IMR-90 (cell line): ENCODE data around the gene ZNF407. TPM values are rescaled to one million over a fixed set of nuclear protein-coding genes. Genes with fewer than 3 reads are reported as not detected.

Experiments
- ATAC-seq: fragments of 200-7000 bp; cut with Tn5 transposase; 2 replicates; pipeline ENCODE4 v1.9.1; 2020; ENCODE audit warnings: low read depth, mild to moderate bottlenecking, moderate library complexity
- BruUV-seq: library from RNA; stranded (reverse); fragments of 400-500 nt; replicated peaks from 2 replicates; lab custom pipeline; 2021; lab: Mats Ljungman, UMichigan
- CTCF ChIA-PET: fragments of 300-600 bp; formaldehyde crosslinking; extraction: SDS; loops from one replicate; lab custom pipeline; 2021; ENCODE audit warnings: antibody characterized with exemption; lab: Yijun Ruan, JAX
- POLR2A ChIA-PET: fragments of 300-600 bp; sonication (Branson Sonifier 250); formaldehyde crosslinking; loops from one replicate; lab custom pipeline; 2022; ENCODE audit warnings: antibody characterized with exemption; ENCODE audit not compliant: unreplicated experiment; lab: Charles Lee
- DNase-seq: peaks from one replicate; pipeline ENCODE4 v3.0.0; 2013
- H2AFZ ChIP-seq: replicated peaks from 2 replicates; pipeline ENCODE3; 2013; ENCODE audit warnings: low read length, mild to moderate bottlenecking; ENCODE audit not compliant: poor library complexity
- H2AK5ac ChIP-seq: 2 replicates; pipeline ENCODE4 v1.6.1; 2013; ENCODE audit warnings: low read depth, low read length, inconsistent platforms
- H2AK9ac ChIP-seq: replicated peaks from 2 replicates; pipeline ENCODE3; 2013; ENCODE audit warnings: mild to moderate bottlenecking, low read depth, low read length, moderate library complexity; ENCODE audit not compliant: poor library complexity
- H2BK120ac ChIP-seq: 2 replicates; pipeline ENCODE4 v1.6.1; 2013; ENCODE audit warnings: low read depth, low read length, inconsistent platforms
- H2BK15ac ChIP-seq: 3 replicates; pipeline ENCODE4 v1.6.1; 2013; ENCODE audit warnings: low read depth, low read length, inconsistent platforms
- H2BK20ac ChIP-seq: 2 replicates; pipeline ENCODE4 v1.6.1; 2013; ENCODE audit warnings: low read depth, mild to moderate bottlenecking, inconsistent platforms, low read length, moderate library complexity
- H2BK5ac ChIP-seq: 2 replicates; pipeline ENCODE4 v1.6.1; 2013; ENCODE audit warnings: mild to moderate bottlenecking, low read depth, low read length, inconsistent platforms; ENCODE audit not compliant: poor library complexity, severe bottlenecking
- H3K14ac ChIP-seq: replicated peaks from 2 replicates; pipeline ENCODE4 v1.6.1; 2013; ENCODE audit warnings: low read depth, low read length, inconsistent platforms
- H3K18ac ChIP-seq: 2 replicates; pipeline ENCODE4 v1.6.1; 2013; ENCODE audit warnings: low read depth, low read length, control low read depth
- H3K23ac ChIP-seq: 2 replicates; pipeline ENCODE4 v1.6.1; 2013; ENCODE audit warnings: low read depth, low read length, inconsistent platforms
- H3K27ac ChIP-seq: 2 replicates; pipeline ENCODE4 v1.5.1; 2013; ENCODE audit warnings: mild to moderate bottlenecking, control low read depth, low read length; ENCODE audit not compliant: insufficient read depth
- H3K27me3 ChIP-seq: 2 replicates; pipeline ENCODE4 v1.6.1; 2013; ENCODE audit warnings: low read length; ENCODE audit not compliant: control insufficient read depth, insufficient read depth
- H3K36me3 ChIP-seq: 2 replicates; pipeline ENCODE4 v1.6.1; 2013; ENCODE audit warnings: low read length, mixed read lengths; ENCODE audit not compliant: control insufficient read depth, insufficient read depth
- H3K4ac ChIP-seq: 2 replicates; pipeline ENCODE4 v1.6.1; 2013; ENCODE audit warnings: low read depth, low read length, inconsistent platforms
- H3K4me1 ChIP-seq: 2 replicates; pipeline ENCODE4 v1.6.1; 2013; ENCODE audit warnings: low read length, mixed read lengths; ENCODE audit not compliant: control insufficient read depth, insufficient read depth
- H3K4me2 ChIP-seq: 2 replicates; pipeline ENCODE4 v1.6.1; 2013; ENCODE audit warnings: low read depth, mild to moderate bottlenecking, control low read depth, low read length, moderate library complexity
- H3K4me3 ChIP-seq: 2 replicates; pipeline ENCODE4 v1.5.1; 2013; ENCODE audit warnings: low read depth, mild to moderate bottlenecking, control low read depth, low read length, moderate library complexity; ENCODE audit not compliant: insufficient read depth
- H3K56ac ChIP-seq: 2 replicates; pipeline ENCODE4 v1.6.1; 2013; ENCODE audit warnings: low read length, inconsistent platforms; ENCODE audit not compliant: insufficient read depth; ENCODE audit errors: extremely low read depth
- H3K79me1 ChIP-seq, 2 experiments: 2 replicates each; pipeline ENCODE4 v1.6.1; 2013; ENCODE audit warnings: low read length in 2 of 2, inconsistent platforms in 1 of 2, low read depth in 1 of 2
- H3K9ac ChIP-seq: 2 replicates; pipeline ENCODE4 v1.6.1; 2013; ENCODE audit warnings: low read depth, low read length, control low read depth
- H3K9me1 ChIP-seq: 2 replicates; pipeline ENCODE4 v1.6.1; 2013; ENCODE audit warnings: low read length, inconsistent platforms; ENCODE audit not compliant: insufficient read depth
- H3K9me3 ChIP-seq: 2 replicates; pipeline ENCODE4 v1.6.1; 2013; ENCODE audit warnings: low read length; ENCODE audit not compliant: control insufficient read depth, insufficient read depth
- H4K20me1 ChIP-seq: 2 replicates; pipeline ENCODE4 v1.6.1; 2013; ENCODE audit warnings: low read length, inconsistent platforms; ENCODE audit not compliant: insufficient read depth
- H4K5ac ChIP-seq: 2 replicates; pipeline ENCODE4 v1.6.1; 2013; ENCODE audit warnings: mild to moderate bottlenecking, low read depth, low read length, control low read depth
- H4K8ac ChIP-seq, 2 experiments: 2 replicates each; pipeline ENCODE4 v1.6.1; 2013; ENCODE audit warnings: low read depth in 2 of 2, low read length in 2 of 2, control low read depth in 1 of 2, inconsistent platforms in 1 of 2
- H4K91ac ChIP-seq: 2 replicates; pipeline ENCODE4 v1.6.1; 2013; ENCODE audit warnings: low read depth, low read length, inconsistent platforms; ENCODE audit not compliant: insufficient read depth
- POLR2A ChIP-seq: IDR thresholded peaks from 2 replicates; pipeline ENCODE4 v1.6.1; 2012; ENCODE audit warnings: mild to moderate bottlenecking, low read depth, low read length
- RAD21 ChIP-seq: IDR thresholded peaks from 2 replicates; pipeline ENCODE4 v1.6.1; 2012; ENCODE audit warnings: low read length, improper control_type of control experiment
- RCOR1 ChIP-seq: IDR thresholded peaks from 2 replicates; pipeline ENCODE4 v1.6.1; 2012; ENCODE audit warnings: mild to moderate bottlenecking, low read length, improper control_type of control experiment; ENCODE audit not compliant: insufficient replicate concordance
- WGBS, 2 experiments: methylation state at CpG; one replicate each; pipeline versions ENCODE4 v1.1.5 to v1.1.7; 2013; ENCODE audit warnings: missing lambda C conversion rate in 2 of 2; ENCODE audit not compliant: insufficient read length in 1 of 2; ENCODE audit errors: extremely low coverage in 2 of 2; 5-methylcytosine and 5-hydroxymethylcytosine counted together
- dilution Hi-C: fragments of 300-500 bp; cut with HindIII; formaldehyde crosslinking; loops from one replicate; pipeline ENCODE4 v1.14.3; 2018; ENCODE audit warnings: low sequenced_read_pairs; ENCODE audit not compliant: unreplicated experiment
- in situ Hi-C: fragments of 300-500 bp; cut with MboI; formaldehyde crosslinking; loops from 3 replicates; pipeline ENCODE4 v1.14.3; 2019; ENCODE audit warnings: low sequenced_read_pairs, inconsistent platforms, mixed read lengths
- intact Hi-C: fragments of 100-400 bp; cut with micrococcal nuclease; formaldehyde crosslinking; loops from 2 replicates; pipeline ENCODE4 v1.10.0; 2022
- polyA plus RNA-seq, 3 experiments: library from polyadenylated mRNA; depleted of rRNA; stranded (reverse); fragments of >200 nt; gene quantifications; 2 replicates each; pipeline ENCODE4 v1.2.3, GENCODE V29; 2012; ENCODE audit warnings: low replicate concordance in 1 of 3
- total RNA-seq: library from RNA; depleted of rRNA; stranded (reverse); fragments of >200 nt; gene quantifications from 2 replicates; pipeline ENCODE4 v1.2.3, GENCODE V29; 2012
- TF ChIP-seq, protein P1 (sequence below): fragments of 150-350 bp; IDR thresholded peaks from 2 replicates; pipeline ENCODE4 v1.6.1; 2017; ENCODE audit warnings: mild to moderate bottlenecking, antibody characterized with exemption, low read length, low read depth

ZNF407 gene
- total and polyA plus RNA-seq, 2 of the 4 experiments (the other 2 are of a cell fraction), result 3.1 to 20.1 TPM

- no peaks in the 10 kb centered on the region for H4K20me1 ChIP-seq
- no peaks in the 10 kb centered on the region for H3K79me1 ChIP-seq
- in situ Hi-C loops (loop anchor here (5.0 to 25.0 kb wide), 2 partner anchors 197 to 337 kb away; no protein-coding TSS in a partner anchor), dilution Hi-C loops (no loop called here), intact Hi-C loops (loop anchor here (5.0 kb wide), 2 partner anchors 52 to 1847 kb away; partner anchors contain the start of gene CNDP2)
- H2BK15ac ChIP-seq, result no peak overlapping the region
- ATAC-seq (no peak), DNase-seq (no peak)
- no peak overlapping the region for H3K4me3 ChIP-seq
- H2BK20ac ChIP-seq, result no peak overlapping the region
- no peaks in the 10 kb centered on the region for H3K36me3 ChIP-seq
- H4K5ac ChIP-seq, result no peak overlapping the region
- H3K4me1 ChIP-seq, result peaks cover 3% of the 10 kb centered on the region; the same call in 1 of the 2 replicates
- H2AK9ac ChIP-seq, result no peak overlapping the region
- ChIA-PET CTCF (no interaction called here), POLR2A (no interaction called here)
- H3K18ac ChIP-seq, result no peak overlapping the region
- H2AK5ac ChIP-seq, result no peak overlapping the region
- H2AFZ ChIP-seq, result no peak overlapping the region
- no TSS peak for BruUV-seq
- peaks cover 5% of the 10 kb centered on the region for H3K9me3 ChIP-seq
- H3K14ac ChIP-seq, result no peak overlapping the region
- no peak overlapping the region for H2BK120ac ChIP-seq
- no peak overlapping the region for H4K8ac ChIP-seq
- peaks cover 10% of the 10 kb centered on the region for H3K27me3 ChIP-seq
- H3K23ac ChIP-seq, result no peak overlapping the region
- H3K56ac ChIP-seq, result no peak overlapping the region
- TF ChIP-seq RCOR1, result no peak
- TF ChIP-seq POLR2A, result no peak
- no peak for TF ChIP-seq RAD21
- TF ChIP-seq, protein P1, sequence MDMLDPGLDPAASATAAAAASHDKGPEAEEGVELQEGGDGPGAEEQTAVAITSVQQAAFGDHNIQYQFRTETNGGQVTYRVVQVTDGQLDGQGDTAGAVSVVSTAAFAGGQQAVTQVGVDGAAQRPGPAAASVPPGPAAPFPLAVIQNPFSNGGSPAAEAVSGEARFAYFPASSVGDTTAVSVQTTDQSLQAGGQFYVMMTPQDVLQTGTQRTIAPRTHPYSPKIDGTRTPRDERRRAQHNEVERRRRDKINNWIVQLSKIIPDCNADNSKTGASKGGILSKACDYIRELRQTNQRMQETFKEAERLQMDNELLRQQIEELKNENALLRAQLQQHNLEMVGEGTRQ, result no peak
- peaks cover 6% of the 10 kb centered on the region; the same call in 1 of the 2 replicates for H3K9me1 ChIP-seq
- no CpG with 5 or more reads among the region's 1 CpG for WGBS, 2 experiments
- H3K9ac ChIP-seq, result no peak overlapping the region
- H3K4ac ChIP-seq, result no peak overlapping the region
- no peak overlapping the region for H2BK5ac ChIP-seq
- H3K4me2 ChIP-seq, result no peak overlapping the region
- no peak overlapping the region for H4K91ac ChIP-seq
- H3K27ac ChIP-seq, result no peak overlapping the region
Measured at GRCh38 chr18:74549591-74550104, 48.0 kb upstream of the ZNF407 start.
